SJCRH30 (cell line): Measurements from ENCODE around the gene NR3C1. TPM values are rescaled to one million over a fixed set of nuclear protein-coding genes. Genes with fewer than 3 reads are reported as not detected.
A peak's percentile ranks its signal among the peaks of the same experiment; 100 is the strongest.

Source experiments
- DNase-seq, 2 experiments: peaks; one replicate each; pipeline ENCODE4 v3.0.0-alpha.2; 2015 to 2020
- H3K27ac ChIP-seq: fragments of 250-450 bp; sonication (Bioruptor Pico); 2 replicates; pipeline ENCODE4 v1.5.1; 2020; ENCODE audit warnings: mild to moderate bottlenecking, moderate library complexity
- H3K27me3 ChIP-seq: fragments of 250-450 bp; sonication (Bioruptor Pico); 2 replicates; pipeline ENCODE4 v1.5.1; 2020; ENCODE audit warnings: mild to moderate bottlenecking, moderate library complexity
- H3K36me3 ChIP-seq: fragments of 250-450 bp; sonication (Bioruptor Pico); 2 replicates; pipeline ENCODE4 v1.5.1; 2020; ENCODE audit warnings: mild to moderate bottlenecking, moderate library complexity
- H3K4me1 ChIP-seq: fragments of 250-450 bp; sonication (Bioruptor Pico); 2 replicates; pipeline ENCODE4 v1.5.1; 2020; ENCODE audit warnings: mild to moderate bottlenecking, moderate library complexity
- H3K4me3 ChIP-seq: fragments of 250-450 bp; sonication (Bioruptor Pico); 2 replicates; pipeline ENCODE4 v1.5.1; 2020; ENCODE audit warnings: mild to moderate bottlenecking, moderate library complexity
- H3K9me3 ChIP-seq: fragments of 250-450 bp; sonication (Bioruptor Pico); replicated peaks from 2 replicates; pipeline ENCODE4 v1.5.1; 2020; ENCODE audit warnings: mild to moderate bottlenecking, moderate library complexity
- total RNA-seq: library from RNA; depleted of rRNA; stranded (reverse); fragments of >200 nt; shearing (Covaris generic); gene quantifications from 2 replicates; pipeline ENCODE4 v1.2.3, GENCODE V29; 2014

The NR3C1 gene
- total RNA-seq, 1 experiment from 2014 or later, result 31.9 TPM

DNA sequence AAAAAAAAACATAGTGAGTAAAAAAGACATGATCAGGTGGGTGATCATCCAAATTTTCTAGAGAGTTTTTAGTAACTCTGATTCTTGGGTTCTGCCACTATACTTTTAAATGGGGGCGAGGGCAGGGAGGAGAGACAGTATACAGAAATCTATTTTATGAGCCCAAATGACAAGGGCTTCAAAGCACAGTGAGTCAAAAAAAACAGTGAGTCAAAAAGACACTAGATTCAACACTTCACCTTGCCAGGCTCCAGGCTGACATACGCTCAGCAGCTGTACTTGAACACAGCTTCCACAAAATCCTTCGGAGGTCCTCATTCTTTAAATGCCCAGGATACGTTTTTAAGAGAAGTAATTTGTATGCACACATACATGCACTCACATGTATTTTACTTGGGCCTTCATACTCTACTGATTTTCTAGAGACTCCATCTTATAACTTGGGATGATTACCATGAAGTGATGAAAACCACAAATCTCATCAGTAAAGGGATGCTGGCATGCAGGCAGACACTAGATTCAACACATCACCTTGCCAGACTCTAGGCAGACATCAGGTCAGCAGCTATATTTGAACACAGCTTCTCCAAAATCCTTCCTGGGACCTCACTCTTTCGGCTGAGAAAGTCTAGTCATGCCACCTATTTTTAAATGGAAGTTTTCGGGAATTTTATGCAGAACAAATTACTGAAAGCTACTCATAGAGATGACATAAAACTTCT lies 28.8 kb downstream of the NR3C1 start:
- Histone ChIP-seq H3K27me3 (no peaks in the 10 kb centered on the region), H3K4me3 (no peak overlapping the region), H3K27ac (no peak overlapping the region), H3K4me1 (peaks cover 6% of the 10 kb centered on the region; the same call in 1 of the 2 replicates), H3K9me3 (no peaks in the 10 kb centered on the region), H3K36me3 (0 out of 2 replicates have a peak, but pooled peaks cover 2% of the 10 kb centered on the region)
- DNase-seq, result no peak

DNA sequence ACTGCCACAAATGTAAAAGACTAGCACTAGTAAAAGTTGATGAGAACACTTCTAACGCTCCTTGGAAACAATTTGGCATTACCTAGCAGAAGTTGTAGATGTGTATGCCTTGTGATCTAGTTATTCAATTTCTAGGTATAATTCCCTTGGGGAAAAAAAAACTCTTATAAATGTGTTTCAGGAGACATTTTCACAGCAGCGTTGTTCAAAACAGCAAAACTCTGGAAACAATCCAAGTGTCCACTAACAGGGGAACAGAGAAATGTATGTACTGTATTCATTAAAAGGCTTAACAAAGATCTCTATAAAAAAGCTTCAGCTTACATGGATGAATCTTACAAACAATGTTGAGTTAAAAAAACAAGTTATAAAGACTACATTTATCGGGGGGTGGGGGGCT lies 30.4 kb downstream of the NR3C1 start:
- peaks cover 11% of the 10 kb centered on the region for H3K36me3 ChIP-seq

DNA sequence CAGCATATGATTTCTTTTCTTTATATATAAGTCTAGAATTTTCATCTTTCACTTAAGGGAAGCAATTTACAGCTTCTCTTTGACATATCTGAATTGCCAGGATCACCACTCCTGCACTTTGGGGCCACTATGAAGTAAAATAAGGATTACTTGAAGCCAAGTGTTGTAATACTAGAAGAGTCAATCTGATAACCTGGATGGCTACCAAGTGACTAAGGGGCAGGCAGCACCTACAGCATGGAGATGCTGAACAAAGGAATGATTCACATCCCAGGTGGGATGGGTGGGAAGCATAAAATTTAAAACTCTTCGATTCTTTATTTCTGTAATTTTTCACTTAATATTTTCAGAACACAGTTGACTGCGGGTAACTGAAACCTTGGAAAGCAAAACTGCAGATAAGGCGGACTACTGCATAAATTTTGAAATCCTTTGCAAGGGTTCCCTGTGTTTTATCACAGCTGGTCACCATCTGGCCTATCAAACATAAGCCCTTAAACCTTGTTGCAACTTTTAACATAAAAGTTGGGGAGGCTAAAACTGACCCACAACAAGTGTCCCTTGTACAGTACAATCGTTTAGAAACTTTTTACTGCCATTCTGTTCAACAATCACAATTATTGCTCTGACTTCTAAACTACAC lies 31.2 kb downstream of the NR3C1 start:
- Histone ChIP-seq H3K4me3 (no peak overlapping the region), H3K4me1 (peaks cover 5% of the 10 kb centered on the region; the same call in 1 of the 2 replicates), H3K27me3 (no peaks in the 10 kb centered on the region), H3K9me3 (no peaks in the 10 kb centered on the region; the same call in 1 of the 2 replicates), H3K27ac (no peak overlapping the region), H3K36me3 (peaks cover 11% of the 10 kb centered on the region)
- no peak for DNase-seq

More for the DNA sequence above, 30.4 kb downstream of the NR3C1 start:
- no peaks in the 10 kb centered on the region; the same call in 1 of the 2 replicates for H3K9me3 ChIP-seq
- DNase-seq, result no peak
- H3K4me1 ChIP-seq, result peaks cover 6% of the 10 kb centered on the region; the same call in 1 of the 2 replicates
- no peak overlapping the region for H3K4me3 ChIP-seq
- no peaks in the 10 kb centered on the region for H3K27me3 ChIP-seq
- no peak overlapping the region for H3K27ac ChIP-seq

DNA sequence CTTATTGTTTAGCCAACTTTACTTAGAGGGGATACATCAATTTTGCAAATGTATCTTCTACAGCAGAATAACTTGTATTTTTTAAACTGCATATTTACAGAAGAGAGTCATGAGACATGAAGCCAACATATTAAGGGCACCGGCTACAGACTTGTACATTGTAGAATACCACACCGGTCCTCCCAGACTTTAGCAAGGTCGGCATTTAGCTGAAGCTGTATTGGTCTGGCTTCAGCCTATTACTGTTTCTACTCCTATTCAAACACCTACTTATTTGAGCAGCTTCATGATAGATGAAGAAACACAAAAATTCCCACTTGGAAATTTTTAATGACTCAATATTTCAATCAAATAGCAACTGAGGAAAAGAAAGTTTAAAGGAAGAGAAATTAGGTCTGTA lies 33.0 kb downstream of the NR3C1 start:
- Histone ChIP-seq H3K36me3 (peaks cover 8% of the 10 kb centered on the region), H3K4me3 (no peak overlapping the region), H3K27ac (no peak overlapping the region), H3K9me3 (no peaks in the 10 kb centered on the region; the same call in 1 of the 2 replicates), H3K27me3 (no peaks in the 10 kb centered on the region), H3K4me1 (no peaks in the 10 kb centered on the region)
- no peak for DNase-seq

DNA sequence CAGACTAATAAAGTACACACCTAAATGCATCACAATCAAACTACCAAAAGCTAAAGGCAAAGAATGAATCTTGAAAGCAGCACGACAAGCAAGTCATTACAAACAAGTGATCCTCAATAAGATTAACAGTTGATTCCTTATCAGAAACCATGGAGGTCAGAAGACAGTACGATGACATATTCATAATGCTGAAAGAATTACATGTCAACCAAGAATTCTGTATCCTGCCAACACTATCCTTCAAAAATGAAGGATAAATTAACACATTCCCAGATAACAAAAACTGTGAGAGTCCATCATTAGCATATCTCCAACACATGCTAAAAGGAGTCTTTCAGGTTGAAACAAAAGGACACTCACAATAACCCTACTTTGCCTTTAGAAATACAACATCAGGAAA lies 39.4 kb downstream of the NR3C1 start:
- Histone ChIP-seq H3K9me3 (peaks cover 4% of the 10 kb centered on the region; the same call in 1 of the 2 replicates), H3K27ac (no peak overlapping the region), H3K4me3 (no peak overlapping the region), H3K27me3 (no peaks in the 10 kb centered on the region), H3K36me3 (peaks cover 7% of the 10 kb centered on the region), H3K4me1 (no peaks in the 10 kb centered on the region)
- no peak for DNase-seq

DNA sequence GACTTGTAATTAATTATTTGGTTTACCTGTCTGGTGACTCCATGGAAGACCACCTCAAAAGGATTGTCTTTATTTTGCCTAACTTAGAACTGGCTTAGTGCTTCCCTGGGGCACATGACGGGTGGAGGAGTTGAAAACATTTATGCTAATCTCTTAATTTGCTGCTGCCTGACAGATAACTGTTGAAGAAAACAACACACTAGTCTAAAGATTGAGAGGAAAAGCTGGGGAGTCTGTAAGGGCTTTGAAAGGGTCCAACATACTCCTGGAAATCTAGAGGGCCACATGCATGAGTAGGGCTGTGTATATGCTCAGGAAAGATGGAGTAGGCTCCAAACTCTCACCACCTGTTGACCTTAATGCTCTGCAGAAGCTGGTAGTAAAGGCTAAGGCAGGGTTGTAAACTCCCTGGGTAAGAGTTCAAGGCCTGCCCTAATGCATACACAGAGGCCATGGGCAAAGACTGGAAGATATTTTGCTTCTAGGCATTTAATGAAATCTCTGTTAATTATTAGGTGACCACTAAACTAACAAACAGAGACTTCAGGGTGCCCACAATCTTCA lies 40.7 kb downstream of the NR3C1 start:
- no peak for DNase-seq
- Histone ChIP-seq H3K9me3 (peaks cover 4% of the 10 kb centered on the region; the same call in 1 of the 2 replicates), H3K27me3 (no peaks in the 10 kb centered on the region), H3K4me1 (no peaks in the 10 kb centered on the region), H3K4me3 (no peak overlapping the region), H3K36me3 (no peaks in the 10 kb centered on the region), H3K27ac (no peak overlapping the region)

DNA sequence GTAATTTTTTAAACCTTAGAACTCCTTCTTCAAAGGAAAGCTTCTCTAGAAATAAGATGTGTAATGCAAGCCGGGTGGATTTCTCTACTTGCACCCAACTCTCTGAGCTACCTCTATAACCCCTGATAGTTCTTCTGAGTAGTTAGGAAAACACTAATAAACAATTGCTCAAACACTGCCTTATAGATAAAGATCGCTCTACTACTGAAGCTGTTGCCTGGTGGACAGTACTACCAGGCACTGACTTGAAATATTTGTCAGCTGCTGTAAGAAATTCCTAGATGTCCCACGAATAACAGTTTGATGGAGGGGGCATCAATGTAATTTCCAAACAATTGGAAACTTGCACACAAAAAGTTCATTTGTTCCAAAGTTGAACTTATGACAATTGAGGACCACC lies 42.0 kb downstream of the NR3C1 start:
- H3K27ac ChIP-seq, result no peak overlapping the region
- H3K9me3 ChIP-seq, result peaks cover 4% of the 10 kb centered on the region; the same call in 1 of the 2 replicates
- H3K27me3 ChIP-seq, result no peaks in the 10 kb centered on the region
- no peaks in the 10 kb centered on the region for H3K4me1 ChIP-seq
- H3K4me3 ChIP-seq, result no peak overlapping the region
- no peaks in the 10 kb centered on the region for H3K36me3 ChIP-seq
- no peak for DNase-seq

DNA sequence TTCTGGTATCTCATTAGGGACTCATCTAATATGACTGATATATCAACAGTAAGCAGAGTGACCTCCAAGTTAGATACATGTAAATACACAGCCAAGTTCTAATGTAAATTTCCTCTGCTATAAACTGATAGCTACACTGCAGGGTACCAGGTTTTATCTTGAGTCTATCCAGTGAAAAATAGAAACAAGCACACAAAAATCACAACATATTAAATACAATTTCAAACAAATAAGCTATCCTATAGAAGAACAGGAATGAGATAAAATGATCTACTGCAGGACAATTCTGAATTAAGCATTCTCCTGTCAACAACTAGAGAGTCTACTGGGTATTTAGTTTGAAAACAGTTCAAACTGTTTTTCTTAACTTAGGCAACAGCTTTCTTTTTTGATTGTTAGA lies 42.7 kb downstream of the NR3C1 start:
- Histone ChIP-seq H3K27ac (no peak overlapping the region), H3K27me3 (no peaks in the 10 kb centered on the region), H3K36me3 (no peaks in the 10 kb centered on the region), H3K4me1 (peaks cover 3% of the 10 kb centered on the region; the same call in 1 of the 2 replicates), H3K9me3 (peaks cover 4% of the 10 kb centered on the region; the same call in 1 of the 2 replicates), H3K4me3 (no peak overlapping the region)
- DNase-seq, result no peak

DNA sequence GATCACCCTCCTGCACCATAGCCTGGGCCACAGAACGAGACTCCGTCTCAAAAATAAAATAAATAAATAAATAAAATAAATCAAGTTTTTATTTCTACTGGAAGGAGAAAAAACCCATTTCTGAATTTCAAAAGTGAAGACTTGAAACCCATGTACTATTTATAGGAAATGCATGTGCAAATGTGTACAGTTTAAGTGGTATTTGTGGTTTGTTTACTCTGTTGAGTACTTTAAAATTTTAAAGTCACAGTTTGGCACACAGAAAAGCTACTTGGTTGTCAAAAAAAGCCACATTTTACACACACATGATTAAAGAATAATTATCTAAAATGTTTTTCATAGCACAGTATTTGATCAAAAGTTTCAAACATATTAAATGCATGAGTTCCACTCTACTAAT lies 43.6 kb downstream of the NR3C1 start:
- Histone ChIP-seq H3K27me3 (no peaks in the 10 kb centered on the region), H3K4me1 (peaks cover 10% of the 10 kb centered on the region), H3K9me3 (peaks cover 4% of the 10 kb centered on the region; the same call in 1 of the 2 replicates), H3K4me3 (no peak overlapping the region), H3K27ac (no peak overlapping the region), H3K36me3 (no peaks in the 10 kb centered on the region)
- no peak for DNase-seq

DNA sequence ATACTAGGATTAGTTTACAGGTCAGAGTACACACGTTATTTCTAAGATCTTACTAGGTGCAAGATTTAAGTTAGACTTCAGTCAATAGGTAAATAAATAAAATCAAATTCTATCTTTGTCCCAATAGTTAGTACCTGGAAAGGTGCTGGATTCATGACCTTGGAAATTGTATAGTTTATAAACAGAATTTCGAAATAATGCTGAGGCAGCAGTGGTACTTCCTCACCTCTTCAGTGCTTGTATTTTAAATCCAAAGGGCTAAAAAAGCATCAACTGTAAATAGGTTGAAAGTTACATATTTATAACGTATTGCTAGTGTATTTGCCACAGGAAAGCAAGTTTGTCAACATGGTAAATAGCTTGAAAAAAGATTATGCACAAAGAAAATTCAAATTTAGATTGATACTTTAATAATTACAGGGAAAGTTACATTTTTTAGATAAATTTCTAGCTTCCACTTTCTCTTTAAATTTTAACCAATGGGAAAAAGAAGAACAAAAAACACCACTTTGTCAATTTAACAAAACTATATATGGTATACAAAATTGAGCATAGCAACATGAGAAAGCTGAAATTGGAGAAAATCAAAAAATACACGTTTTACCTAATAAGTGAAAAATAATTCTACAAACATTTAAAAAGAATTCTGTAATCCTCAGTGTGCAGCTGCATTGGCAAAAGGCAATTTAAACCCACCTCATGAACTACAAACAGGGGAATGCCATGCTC lies 46.5 kb downstream of the NR3C1 start:
- Histone ChIP-seq H3K36me3 (no peaks in the 10 kb centered on the region), H3K27ac (no peak overlapping the region), H3K4me1 (peaks cover 10% of the 10 kb centered on the region), H3K9me3 (no peaks in the 10 kb centered on the region), H3K27me3 (no peaks in the 10 kb centered on the region), H3K4me3 (no peak overlapping the region)
- no peak for DNase-seq

DNA sequence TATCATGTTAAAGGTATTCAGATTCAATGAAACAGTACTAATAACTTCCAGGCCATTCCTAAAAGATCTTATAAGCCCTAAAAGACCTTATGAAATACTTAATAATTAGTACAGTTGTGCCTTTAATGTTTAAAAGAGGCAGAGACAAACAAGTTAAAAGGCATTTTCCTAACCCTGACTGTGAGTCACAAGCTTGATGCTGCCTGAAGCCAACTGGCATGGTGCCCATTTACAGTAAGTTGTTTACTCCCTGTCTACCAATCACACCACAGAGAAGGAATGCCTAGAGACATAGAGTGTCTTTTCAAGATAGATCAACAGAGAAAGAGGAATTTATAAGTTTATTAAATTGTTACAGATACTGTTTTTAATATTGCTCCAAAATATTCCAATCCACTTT lies 47.8 kb downstream of the NR3C1 start:
- DNase-seq, result peak; percentile 83 to 90
- no peaks in the 10 kb centered on the region for H3K9me3 ChIP-seq
- no peak overlapping the region for H3K4me3 ChIP-seq
- H3K4me1 ChIP-seq, result peaks cover 10% of the 10 kb centered on the region
- H3K27me3 ChIP-seq, result no peaks in the 10 kb centered on the region
- no peaks in the 10 kb centered on the region for H3K36me3 ChIP-seq
- H3K27ac ChIP-seq, result no peak overlapping the region; the same call in 1 of the 2 replicates

DNA sequence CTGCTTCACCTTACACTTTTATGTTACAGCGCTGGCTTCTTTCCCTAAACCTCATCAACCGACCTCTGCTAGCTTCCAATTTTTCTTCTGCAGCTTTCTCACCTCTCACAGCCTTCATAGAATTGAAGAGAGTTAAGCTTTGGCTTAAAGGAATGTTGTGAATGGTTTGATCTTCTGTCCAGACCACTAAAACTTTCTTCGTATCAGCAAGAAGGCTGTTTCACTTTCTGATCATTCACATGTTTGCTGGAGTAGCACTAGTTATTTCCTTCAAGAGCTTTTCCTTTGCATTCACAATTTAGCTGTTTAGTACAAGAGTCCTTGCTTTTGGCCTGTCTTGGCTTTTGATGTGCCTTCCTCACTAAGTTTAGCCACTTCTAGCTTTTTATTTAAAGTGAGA lies 49.5 kb downstream of the NR3C1 start:
- DNase-seq, result no peak
- no peaks in the 10 kb centered on the region for H3K36me3 ChIP-seq
- H3K4me3 ChIP-seq, result no peak overlapping the region
- no peaks in the 10 kb centered on the region for H3K9me3 ChIP-seq
- H3K4me1 ChIP-seq, result peaks cover 18% of the 10 kb centered on the region
- H3K27ac ChIP-seq, result no peak overlapping the region
- H3K27me3 ChIP-seq, result no peaks in the 10 kb centered on the region

DNA sequence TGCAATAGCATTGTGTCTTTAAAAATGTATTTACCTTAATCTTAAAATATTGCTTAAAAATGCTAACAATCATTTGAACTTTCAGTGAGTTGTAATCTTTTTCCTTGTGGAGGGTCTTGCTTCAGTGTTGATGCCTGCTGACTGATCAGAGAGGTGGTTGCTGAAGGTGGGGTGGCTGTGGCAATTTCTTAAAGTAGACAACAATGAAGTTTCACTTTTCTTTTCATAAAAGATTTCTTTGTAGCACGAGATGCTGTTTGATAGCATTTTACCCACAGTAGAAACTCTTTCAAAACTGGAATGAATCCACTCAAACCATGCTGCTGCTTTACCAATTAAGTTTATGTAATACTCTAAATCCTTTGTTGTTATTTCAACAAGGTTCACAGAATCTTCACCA lies 50.8 kb downstream of the NR3C1 start:
- H3K4me3 ChIP-seq, result no peak overlapping the region
- peaks cover 24% of the 10 kb centered on the region for H3K4me1 ChIP-seq
- DNase-seq, result no peak
- no peaks in the 10 kb centered on the region for H3K36me3 ChIP-seq
- H3K9me3 ChIP-seq, result no peaks in the 10 kb centered on the region
- no peaks in the 10 kb centered on the region for H3K27me3 ChIP-seq
- H3K27ac ChIP-seq, result no peak overlapping the region

DNA sequence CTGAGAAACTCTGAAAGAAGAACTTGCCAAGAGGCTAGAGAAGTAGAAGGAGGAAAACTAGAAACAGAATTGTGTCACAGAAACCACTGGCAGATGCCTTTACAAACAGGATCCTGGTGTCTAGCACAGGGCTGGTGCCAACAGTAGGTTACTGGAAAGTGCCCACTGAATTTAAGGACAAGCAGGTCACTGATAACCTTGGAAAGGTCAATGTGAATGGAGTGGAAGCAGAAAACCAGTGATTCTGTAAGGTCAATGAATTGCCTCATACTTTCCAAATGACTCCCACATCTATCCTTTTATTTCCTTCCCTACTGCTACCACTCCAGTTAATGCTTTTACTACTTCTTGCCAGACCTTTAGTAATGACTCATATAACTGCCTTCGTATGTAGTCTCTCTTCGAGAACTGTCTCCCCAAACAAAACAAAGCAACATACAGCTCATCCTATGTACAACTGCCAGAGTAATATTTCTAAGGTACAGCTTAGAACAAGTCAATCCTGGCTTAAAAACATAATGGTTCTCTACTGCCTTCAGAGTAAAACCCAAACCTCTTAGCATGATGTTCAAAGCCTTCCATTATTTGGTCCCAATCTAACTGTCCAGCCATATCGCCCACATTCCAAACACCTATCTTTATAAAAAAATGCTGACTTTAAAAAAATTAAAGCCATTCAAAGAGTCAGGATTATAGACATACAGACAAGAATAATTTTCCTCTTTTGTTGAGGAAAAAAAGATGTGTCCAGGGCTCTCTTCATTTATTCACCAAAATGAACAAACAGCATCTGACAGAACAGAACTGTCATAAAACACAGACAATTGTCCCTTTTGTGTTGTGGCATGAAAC lies 52.5 kb downstream of the NR3C1 start:
- no peak overlapping the region for H3K4me3 ChIP-seq
- no peaks in the 10 kb centered on the region for H3K27me3 ChIP-seq
- H3K36me3 ChIP-seq, result no peaks in the 10 kb centered on the region
- no peak for DNase-seq
- H3K9me3 ChIP-seq, result no peaks in the 10 kb centered on the region
- H3K27ac ChIP-seq, result no peak overlapping the region
- peaks cover 23% of the 10 kb centered on the region for H3K4me1 ChIP-seq
